Measurements from ENCODE around the gene TMPRSS11F. TPM values are rescaled to one million over a fixed set of nuclear protein-coding genes. Genes with fewer than 3 reads are reported as not detected.
A peak's percentile ranks its signal among the peaks of the same experiment; 100 is the strongest.
"Not testable (repeated sequence)": the region's sequence is repeated elsewhere in the genome, so short reads cannot be mapped to it uniquely, and the experiment has no call there.

The TMPRSS11F gene
- not detected for polyA plus RNA-seq

GRCh38 chr4:68129793-68130192 lies at the start of gene TMPRSS11F:
Gene TMPRSS11F, minus strand, starts transcription at chr4:68129869. Its CDS starts 49 bp downstream, at chr4:68129820.
- no peaks in the 10 kb centered on the region for H3K36me3 Mint-ChIP-seq
- no peak within 1 kb of the TSS for H3K4me3 Mint-ChIP-seq
- H3K27ac Mint-ChIP-seq: no peak within 1 kb of the TSS
- H3K27me3 Mint-ChIP-seq (ENCODE audit: low read depth in 3 of 3): peaks cover 0 to 3% (median 2%) of the 10 kb centered on the region in 3 donors
- H3K4me1 Mint-ChIP-seq: no peaks in the 10 kb centered on the region
- DNase-seq: no peak
- peaks cover 0 to 13% (median 2%) of the 10 kb centered on the region in 6 donors for H3K9me3 Mint-ChIP-seq

GRCh38 chr4:68176904-68177303 lies 47.2 kb upstream of the TMPRSS11F start:
- Mint-ChIP-seq H3K27ac (no peak overlapping the region), H3K4me1 (no peaks in the 10 kb centered on the region), H3K27me3 (ENCODE audit: low read depth in 3 of 3) (peaks cover 0 to 2% (median 1%) of the 10 kb centered on the region in 3 donors), H3K36me3 (no peaks in the 10 kb centered on the region), H3K9me3 (no peaks in the 10 kb centered on the region), H3K4me3 (no peak overlapping the region)
- no peak for DNase-seq

- Mint-ChIP-seq H3K36me3 (no peaks in the 10 kb centered on the region), H3K4me3 (no peak overlapping the region), H3K9me3 (no peaks in the 10 kb centered on the region), H3K4me1 (no peaks in the 10 kb centered on the region), H3K27me3 (ENCODE audit: low read depth in 3 of 3) (peaks cover 0 to 2% (median 1%) of the 10 kb centered on the region in 3 donors), H3K27ac (no peak overlapping the region)
- no peak for DNase-seq
Measured at GRCh38 chr4:68176500-68176899, 46.8 kb upstream of the TMPRSS11F start.

- H3K4me3 Mint-ChIP-seq: no peak overlapping the region
- peak; percentile 9 to 31 (median 30) for DNase-seq
- H3K36me3 Mint-ChIP-seq: no peaks in the 10 kb centered on the region
- no peak overlapping the region for H3K27ac Mint-ChIP-seq
- no peaks in the 10 kb centered on the region for H3K4me1 Mint-ChIP-seq
- H3K27me3 Mint-ChIP-seq (ENCODE audit: low read depth in 3 of 3): peaks cover 0 to 2% (median 1%) of the 10 kb centered on the region in 3 donors
- no peaks in the 10 kb centered on the region for H3K9me3 Mint-ChIP-seq
Measured at GRCh38 chr4:68175562-68176155, 46.0 kb upstream of the TMPRSS11F start.

GRCh38 chr4:68174389-68174788 lies 44.7 kb upstream of the TMPRSS11F start:
- not testable (repeated sequence) for H3K27me3 Mint-ChIP-seq (ENCODE audit: low read depth in 3 of 3); H3K9me3 Mint-ChIP-seq; DNase-seq; H3K27ac Mint-ChIP-seq; H3K4me1 Mint-ChIP-seq; H3K36me3 Mint-ChIP-seq; H3K4me3 Mint-ChIP-seq

GRCh38 chr4:68172147-68172546 lies 42.5 kb upstream of the TMPRSS11F start:
- H3K9me3 Mint-ChIP-seq; DNase-seq; H3K36me3 Mint-ChIP-seq; H3K4me1 Mint-ChIP-seq; H3K27me3 Mint-ChIP-seq (ENCODE audit: low read depth in 3 of 3); H3K4me3 Mint-ChIP-seq; H3K27ac Mint-ChIP-seq: not testable (repeated sequence)

GRCh38 chr4:68167706-68168105 lies 38.0 kb upstream of the TMPRSS11F start:
- Mint-ChIP-seq H3K27me3 (ENCODE audit: low read depth in 3 of 3) (peaks cover 0 to 2% (median 1%) of the 10 kb centered on the region in 3 donors), H3K9me3 (no peaks in the 10 kb centered on the region), H3K27ac (no peak overlapping the region), H3K4me3 (no peak overlapping the region), H3K4me1 (no peaks in the 10 kb centered on the region), H3K36me3 (no peaks in the 10 kb centered on the region)
- DNase-seq: no peak

GRCh38 chr4:68167166-68167565 lies 37.5 kb upstream of the TMPRSS11F start:
- Mint-ChIP-seq H3K4me3 (no peak overlapping the region), H3K9me3 (no peaks in the 10 kb centered on the region), H3K27me3 (ENCODE audit: low read depth in 3 of 3) (peaks cover 0 to 2% (median 1%) of the 10 kb centered on the region in 3 donors), H3K36me3 (no peaks in the 10 kb centered on the region), H3K27ac (no peak overlapping the region), H3K4me1 (no peaks in the 10 kb centered on the region)
- no peak for DNase-seq

GRCh38 chr4:68163754-68164153 lies 34.1 kb upstream of the TMPRSS11F start:
- H3K4me1 Mint-ChIP-seq: no peaks in the 10 kb centered on the region
- peaks cover 0 to 4% (median 3%) of the 10 kb centered on the region in 3 donors for H3K27me3 Mint-ChIP-seq (ENCODE audit: low read depth in 3 of 3)
- no peak overlapping the region for H3K27ac Mint-ChIP-seq
- no peaks in the 10 kb centered on the region for H3K36me3 Mint-ChIP-seq
- DNase-seq: no peak
- no peak overlapping the region for H3K4me3 Mint-ChIP-seq
- no peaks in the 10 kb centered on the region for H3K9me3 Mint-ChIP-seq

GRCh38 chr4:68162196-68162595 lies 32.5 kb upstream of the TMPRSS11F start:
- Mint-ChIP-seq H3K4me3 (no peak overlapping the region), H3K27me3 (ENCODE audit: low read depth in 3 of 3) (peaks cover 0 to 4% (median 2%) of the 10 kb centered on the region in 3 donors), H3K27ac (no peak overlapping the region), H3K9me3 (no peaks in the 10 kb centered on the region), H3K36me3 (no peaks in the 10 kb centered on the region), H3K4me1 (no peaks in the 10 kb centered on the region)
- DNase-seq: no peak

GRCh38 chr4:68152411-68152810 lies 22.7 kb upstream of the TMPRSS11F start:
- H3K36me3 Mint-ChIP-seq: no peaks in the 10 kb centered on the region
- no peak overlapping the region for H3K27ac Mint-ChIP-seq
- no peak overlapping the region for H3K4me3 Mint-ChIP-seq
- DNase-seq: no peak
- H3K9me3 Mint-ChIP-seq: peaks cover 0 to 3% (median under 1%) of the 10 kb centered on the region in 6 donors
- peaks cover 2 to 12% (median 3%) of the 10 kb centered on the region in 3 donors for H3K27me3 Mint-ChIP-seq (ENCODE audit: low read depth in 3 of 3)
- no peaks in the 10 kb centered on the region for H3K4me1 Mint-ChIP-seq

- DNase-seq: no peak
- Mint-ChIP-seq H3K27ac (no peak overlapping the region), H3K27me3 (ENCODE audit: low read depth in 3 of 3) (peaks cover 0 to 3% (median 2%) of the 10 kb centered on the region in 3 donors), H3K36me3 (no peaks in the 10 kb centered on the region), H3K9me3 (peaks cover 0 to 7% (median under 1%) of the 10 kb centered on the region in 6 donors), H3K4me3 (no peak overlapping the region), H3K4me1 (no peaks in the 10 kb centered on the region)
Measured at GRCh38 chr4:68148800-68149685, 19.4 kb upstream of the TMPRSS11F start.

- no peaks in the 10 kb centered on the region for H3K36me3 Mint-ChIP-seq
- no peak for DNase-seq
- no peak overlapping the region for H3K27ac Mint-ChIP-seq
- no peak overlapping the region for H3K4me3 Mint-ChIP-seq
- H3K27me3 Mint-ChIP-seq (ENCODE audit: low read depth in 3 of 3): peaks cover 0 to 2% (median 0%) of the 10 kb centered on the region in 3 donors
- peaks cover 0 to 7% (median under 1%) of the 10 kb centered on the region in 6 donors for H3K9me3 Mint-ChIP-seq
- H3K4me1 Mint-ChIP-seq: no peaks in the 10 kb centered on the region
Measured at GRCh38 chr4:68147079-68147478, 17.4 kb upstream of the TMPRSS11F start.

GRCh38 chr4:68145261-68145660 lies 15.6 kb upstream of the TMPRSS11F start:
- no peak overlapping the region for H3K27ac Mint-ChIP-seq
- peaks cover 0 to 7% (median under 1%) of the 10 kb centered on the region in 6 donors for H3K9me3 Mint-ChIP-seq
- no peaks in the 10 kb centered on the region for H3K36me3 Mint-ChIP-seq
- H3K4me1 Mint-ChIP-seq: no peaks in the 10 kb centered on the region
- H3K27me3 Mint-ChIP-seq (ENCODE audit: low read depth in 3 of 3): no peaks in the 10 kb centered on the region
- no peak overlapping the region for H3K4me3 Mint-ChIP-seq
- DNase-seq: no peak

All from immature natural killer cell (primary cell).